Keratinocyte (primary cell): ENCODE results near the gene ZNF839.

Experiments used
- EZH2 ChIP-seq: IDR thresholded peaks from one replicate; pipeline ENCODE4 v1.6.1; 2012; ENCODE audit warnings: inconsistent platforms, mild to moderate bottlenecking, low read length, moderate library complexity
- TF ChIP-seq, protein P1 (sequence below), 3 experiments: IDR thresholded peaks in 1 of 3; conservative IDR thresholded peaks in 1 of 3; optimal IDR thresholded peaks in 1 of 3; 2 replicates in 2 of 3; 3 replicates in 1 of 3; pipeline versions ENCODE3 to v1.5.1; 2011; ENCODE audit warnings: low read length in 3 of 3, mild to moderate bottlenecking in 3 of 3, moderate library complexity in 2 of 3, control low read depth in 1 of 3, inconsistent platforms in 1 of 3; ENCODE audit not compliant: insufficient read depth in 2 of 3; ENCODE audit errors: extremely low read depth in 1 of 3

DNA sequence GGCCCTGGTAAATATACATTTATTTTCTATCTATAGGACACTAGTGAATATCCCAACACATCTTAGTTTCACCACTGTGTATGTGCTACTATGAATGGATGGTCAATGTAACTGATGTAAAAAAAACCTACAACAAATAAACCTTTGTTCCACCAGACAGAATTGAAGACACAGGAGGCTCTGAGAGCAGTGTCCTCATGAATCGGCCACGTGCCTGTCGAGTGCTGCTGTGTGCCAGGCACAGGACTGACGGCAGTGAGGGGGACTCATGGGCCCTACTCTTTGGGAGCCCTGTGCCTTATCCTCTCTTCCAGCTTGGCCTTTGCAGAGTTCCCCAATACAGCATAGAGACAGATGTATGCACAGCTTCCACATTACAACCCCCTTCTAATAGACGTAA, 24.9 kb downstream of the ZNF839 start:
- TF ChIP-seq, protein P1, sequence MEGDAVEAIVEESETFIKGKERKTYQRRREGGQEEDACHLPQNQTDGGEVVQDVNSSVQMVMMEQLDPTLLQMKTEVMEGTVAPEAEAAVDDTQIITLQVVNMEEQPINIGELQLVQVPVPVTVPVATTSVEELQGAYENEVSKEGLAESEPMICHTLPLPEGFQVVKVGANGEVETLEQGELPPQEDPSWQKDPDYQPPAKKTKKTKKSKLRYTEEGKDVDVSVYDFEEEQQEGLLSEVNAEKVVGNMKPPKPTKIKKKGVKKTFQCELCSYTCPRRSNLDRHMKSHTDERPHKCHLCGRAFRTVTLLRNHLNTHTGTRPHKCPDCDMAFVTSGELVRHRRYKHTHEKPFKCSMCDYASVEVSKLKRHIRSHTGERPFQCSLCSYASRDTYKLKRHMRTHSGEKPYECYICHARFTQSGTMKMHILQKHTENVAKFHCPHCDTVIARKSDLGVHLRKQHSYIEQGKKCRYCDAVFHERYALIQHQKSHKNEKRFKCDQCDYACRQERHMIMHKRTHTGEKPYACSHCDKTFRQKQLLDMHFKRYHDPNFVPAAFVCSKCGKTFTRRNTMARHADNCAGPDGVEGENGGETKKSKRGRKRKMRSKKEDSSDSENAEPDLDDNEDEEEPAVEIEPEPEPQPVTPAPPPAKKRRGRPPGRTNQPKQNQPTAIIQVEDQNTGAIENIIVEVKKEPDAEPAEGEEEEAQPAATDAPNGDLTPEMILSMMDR (optimal IDR thresholded peaks at IDR 0.05 in 1 of 3, IDR thresholded peaks at IDR 0.05 in 1 of 3, conservative IDR thresholded peaks at IDR 0.05 in 1 of 3; ENCODE audit: extremely low read depth in 1 of 3, insufficient read depth in 2 of 3, low read length in 3 of 3) = no peak
- no peak for TF ChIP-seq EZH2
